K562 (cell line): ENCODE results near the gene DKC1. TPM values are rescaled to one million over a fixed set of nuclear protein-coding genes. Genes with fewer than 3 reads are reported as not detected.

ENCODE experiments used
- ADNP ChIP-seq: fragments of 200-800 bp; sonication (Bioruptor generic); IDR thresholded peaks from 2 replicates; pipeline ENCODE4 v1.6.1; 2016; ENCODE audit warnings: missing genetic modification characterization, missing compliant biosample characterization
- ATF3 ChIP-seq, 2 experiments: fragments of 450-650 bp in 1 of 2; sonication (generic) in 1 of 2; formaldehyde crosslinking in 1 of 2; IDR thresholded peaks in 1 of 2; conservative IDR thresholded peaks in 1 of 2; 2 replicates each; pipeline versions ENCODE4 v1.6.1 to v1.8.1; 2016 to 2023; ENCODE audit warnings: mild to moderate bottlenecking in 2 of 2, moderate library complexity in 2 of 2, inconsistent platforms in 1 of 2, missing genetic modification reagents in 1 of 2
- BMI1 ChIP-seq: fragments of 150-350 bp; IDR thresholded peaks from 2 replicates; pipeline ENCODE4 v1.6.1; 2014; ENCODE audit warnings: low read length
- C11orf30 ChIP-seq: fragments of 450-650 bp; IDR thresholded peaks from 2 replicates; pipeline ENCODE4 v1.6.1; 2016; ENCODE audit warnings: low read depth, mild to moderate bottlenecking
- CREB3L1 ChIP-seq: fragments of 450-650 bp; IDR thresholded peaks from 2 replicates; pipeline ENCODE4 v1.6.1; 2014; ENCODE audit warnings: low read depth, mild to moderate bottlenecking, moderate library complexity, borderline replicate concordance
- ELF2 ChIP-seq: fragments of 250-450 bp; sonication (Bioruptor Pico); IDR thresholded peaks from 2 replicates; pipeline ENCODE4 v1.5.0; 2021; ENCODE audit warnings: mild to moderate bottlenecking
- LARP7 ChIP-seq: fragments of 450-650 bp; IDR thresholded peaks from 2 replicates; pipeline ENCODE4 v1.6.1; 2016
- MAX ChIP-seq: sonication (generic); formaldehyde crosslinking; IDR thresholded peaks from 2 replicates; pipeline ENCODE4 v1.9.0; 2022; ENCODE audit warnings: mild to moderate bottlenecking, missing genetic modification reagents
- PPARD ChIP-seq: fragments of 250-450 bp; sonication (Bioruptor Pico); IDR thresholded peaks from 2 replicates; pipeline ENCODE4 v1.8.0; 2022; ENCODE audit warnings: inconsistent platforms, mild to moderate bottlenecking, moderate library complexity
- PRDM10 ChIP-seq: fragments of 450-650 bp; IDR thresholded peaks from 2 replicates; pipeline ENCODE4 v1.6.1; 2018; ENCODE audit not compliant: partially characterized antibody
- SMC3 ChIP-seq: conservative IDR thresholded peaks from 2 replicates; pipeline ENCODE4 v1.6.1; 2011; ENCODE audit warnings: low read depth, low read length, improper control_type of control experiment; ENCODE audit not compliant: insufficient read depth
- SP2 ChIP-seq: IDR thresholded peaks from 2 replicates; pipeline ENCODE4 v1.6.1; 2011; ENCODE audit warnings: mild to moderate bottlenecking, low read depth, low read length, moderate library complexity; ENCODE audit not compliant: poor library complexity, severe bottlenecking; ENCODE audit errors: extremely low read depth
- THRB ChIP-seq: fragments of 450-650 bp; formaldehyde crosslinking; conservative IDR thresholded peaks from 2 replicates; pipeline ENCODE4 v1.4.0; 2022; ENCODE audit warnings: mild to moderate bottlenecking, missing genetic modification characterization
- XRCC4 ChIP-seq: IDR thresholded peaks from one replicate; pipeline ENCODE4 v1.6.1; 2011; ENCODE audit not compliant: insufficient read depth, insufficient read length; ENCODE audit errors: extremely low read depth
- ZEB2 ChIP-seq: fragments of 450-650 bp; IDR thresholded peaks from 2 replicates; pipeline ENCODE4 v1.6.1; 2016
- ZNF174 ChIP-seq: fragments of 250-450 bp; sonication (Bioruptor Pico); IDR thresholded peaks from 2 replicates; pipeline ENCODE4 v1.4.0; 2020; ENCODE audit warnings: mild to moderate bottlenecking
- ZNF324 ChIP-seq: fragments of 250-450 bp; sonication (Bioruptor Pico); IDR thresholded peaks from 2 replicates; pipeline ENCODE4 v1.4.0; 2020; ENCODE audit warnings: mild to moderate bottlenecking
- ZNF507 ChIP-seq: conservative IDR thresholded peaks from 2 replicates; pipeline ENCODE4 v1.6.1; 2017; ENCODE audit warnings: missing genetic modification characterization, missing compliant biosample characterization
- ZNF695 ChIP-seq: fragments of 450-650 bp; formaldehyde crosslinking; IDR thresholded peaks from 2 replicates; pipeline ENCODE4 v1.4.0; 2020; ENCODE audit warnings: mild to moderate bottlenecking, moderate library complexity
- polyA plus RNA-seq, 8 experiments: library from polyadenylated mRNA; depleted of rRNA in 4 of 8; stranded (reverse) in 5 of 8; unstranded in 3 of 8; fragments of >200 nt; fragmentation: Nextera tagmentation in 2 of 8; fragmentation: Illumina TruSeq in 1 of 8; extraction: Ambion mirVana in 2 of 8; extraction: Trizol in 1 of 8; gene quantifications; 2 replicates each; pipeline versions ENCODE4 v1.2.1 to v1.2.3, GENCODE V29; 2011 to 2014; ENCODE audit warnings: inconsistent platforms in 1 of 8, missing spikeins in 1 of 8
- total RNA-seq, 7 experiments: library from RNA; depleted of rRNA in 6 of 7; stranded (reverse); fragments of >200 nt in 6 of 7; fragmentation: Illumina TruSeq in 2 of 7; extraction: Trizol in 2 of 7; gene quantifications; 2 replicates each; pipeline versions ENCODE4 v1.2.1 to v1.2.3, GENCODE V29; 2011 to 2021; ENCODE audit warnings: low replicate concordance in 1 of 7

DKC1 gene
- total and polyA plus RNA-seq, 9 of the 15 experiments (the other 6 are each of a cell fraction or from before 2014, with no cell fraction given), result 205 to 313 (median 219) TPM

GRCh38 chrX:154819771-154820341 lies 57.2 kb downstream of the DKC1 start (continued):
- TF ChIP-seq SMC3, result no peak
- TF ChIP-seq MAX (CRISPR knock-in tag), result no peak
- TF ChIP-seq ZNF507 (tag), result no peak
- no peak for TF ChIP-seq ZNF174
- TF ChIP-seq THRB (CRISPR knock-in tag), result no peak
- TF ChIP-seq XRCC4, result no peak
- TF ChIP-seq ZEB2, result no peak
- no peak for TF ChIP-seq ATF3 (IDR thresholded peaks at IDR 0.05)
- TF ChIP-seq ATF3 (CRISPR knock-in tag; conservative IDR thresholded peaks at IDR 0.05), result no peak
- no peak for TF ChIP-seq ADNP (tag)
- 0 out of 2 replicates have a peak, but pooled peaks have one; percentile 4 for TF ChIP-seq C11orf30
- TF ChIP-seq ZNF695, result no peak
- TF ChIP-seq SP2, result no peak
- TF ChIP-seq ZNF324, result no peak
- no peak for TF ChIP-seq BMI1
- no peak for TF ChIP-seq LARP7
- TF ChIP-seq ELF2 (CRISPR knock-in tag), result no peak
- TF ChIP-seq CREB3L1, result no peak
- TF ChIP-seq PPARD (CRISPR knock-in tag), result no peak
- TF ChIP-seq PRDM10, result no peak
